ENCODE data around the gene PNCK. TPM values are rescaled to one million over a fixed set of nuclear protein-coding genes. Genes with fewer than 3 reads are reported as not detected.

Gene PNCK
- total RNA-seq, 1 donor from 2014 or later: 1.1 TPM

GRCh38 chrX:153648358-153649177 lies 25.0 kb downstream of the PNCK start:
- Mint-ChIP-seq H3K9me3 (ENCODE audit: unreplicated experiment) (no peaks in the 10 kb centered on the region), H3K4me3 (ENCODE audit: unreplicated experiment) (no peak overlapping the region), H3K27me3 (ENCODE audit: low read depth, unreplicated experiment) (peaks cover 27% of the 10 kb centered on the region), H3K27ac (ENCODE audit: unreplicated experiment) (no peak overlapping the region), H3K4me1 (ENCODE audit: low read depth, unreplicated experiment) (no peaks in the 10 kb centered on the region), H3K36me3 (ENCODE audit: low read depth, unreplicated experiment) (no peaks in the 10 kb centered on the region)
- no peak overlapping the region for H3K27ac ChIP-seq (ENCODE audit: low read depth, low read length)
- H3K27me3 ChIP-seq (ENCODE audit: insufficient read depth, low read length): peaks cover 18% of the 10 kb centered on the region
- no peaks in the 10 kb centered on the region for H3K9me3 ChIP-seq (ENCODE audit: insufficient read depth, low read depth, low read length)
- no peaks in the 10 kb centered on the region for H4K20me1 ChIP-seq (ENCODE audit: insufficient read depth, low read length)
- no peaks in the 10 kb centered on the region for H3K36me3 ChIP-seq (ENCODE audit: insufficient read depth, low read length)
- H3K9ac ChIP-seq (ENCODE audit: low read length): no peak overlapping the region
- H3K4me2 ChIP-seq (ENCODE audit: low read length): no peak overlapping the region
- DNase-seq (ENCODE audit: low read depth): no peak
- TF ChIP-seq CTCF (IDR thresholded peaks at IDR 0.05; ENCODE audit: insufficient read depth, low read depth, low read length): no peak
- TF ChIP-seq EZH2 (IDR thresholded peaks at IDR 0.05; ENCODE audit: insufficient read depth, low read length): no peak
- no peak for FAIRE-seq
- H3K79me2 ChIP-seq (ENCODE audit: insufficient read depth, low read length): no peaks in the 10 kb centered on the region
- no peak overlapping the region for H3K4me3 ChIP-seq (ENCODE audit: insufficient read depth, low read depth, low read length)
- H3K4me1 ChIP-seq (ENCODE audit: insufficient read depth, low read length): no peaks in the 10 kb centered on the region
- H2AFZ ChIP-seq (ENCODE audit: low read depth, low read length): no peak overlapping the region

GRCh38 chrX:153647461-153648357 lies 25.9 kb downstream of the PNCK start:
- H4K20me1 ChIP-seq (ENCODE audit: insufficient read depth, low read length): no peaks in the 10 kb centered on the region
- H3K9me3 Mint-ChIP-seq (ENCODE audit: unreplicated experiment): no peaks in the 10 kb centered on the region
- peaks cover 22% of the 10 kb centered on the region for H3K27me3 ChIP-seq (ENCODE audit: insufficient read depth, low read length)
- no peak overlapping the region for H3K27ac Mint-ChIP-seq (ENCODE audit: unreplicated experiment)
- no peak for TF ChIP-seq CTCF (IDR thresholded peaks at IDR 0.05; ENCODE audit: insufficient read depth, low read depth, low read length)
- TF ChIP-seq EZH2 (IDR thresholded peaks at IDR 0.05; ENCODE audit: insufficient read depth, low read length): peak; percentile 64
- no peak overlapping the region for H3K4me3 ChIP-seq (ENCODE audit: insufficient read depth, low read depth, low read length)
- H3K9ac ChIP-seq (ENCODE audit: low read length): no peak overlapping the region
- no peaks in the 10 kb centered on the region for H3K4me1 ChIP-seq (ENCODE audit: insufficient read depth, low read length)
- DNase-seq (ENCODE audit: low read depth) (no peak), FAIRE-seq (no peak)
- H3K36me3 Mint-ChIP-seq (ENCODE audit: low read depth, unreplicated experiment): no peaks in the 10 kb centered on the region
- H2AFZ ChIP-seq (ENCODE audit: low read depth, low read length): no peak overlapping the region
- no peaks in the 10 kb centered on the region for H3K79me2 ChIP-seq (ENCODE audit: insufficient read depth, low read length)
- no peaks in the 10 kb centered on the region for H3K9me3 ChIP-seq (ENCODE audit: insufficient read depth, low read depth, low read length)
- H3K27ac ChIP-seq (ENCODE audit: low read depth, low read length): no peak overlapping the region
- no peaks in the 10 kb centered on the region for H3K4me1 Mint-ChIP-seq (ENCODE audit: low read depth, unreplicated experiment)
- peaks cover 31% of the 10 kb centered on the region for H3K27me3 Mint-ChIP-seq (ENCODE audit: low read depth, unreplicated experiment)
- H3K4me2 ChIP-seq (ENCODE audit: low read length): peak overlapping the region; percentile 46
- no peaks in the 10 kb centered on the region for H3K36me3 ChIP-seq (ENCODE audit: insufficient read depth, low read length)
- H3K4me3 Mint-ChIP-seq (ENCODE audit: unreplicated experiment): no peak overlapping the region
